HG02642 (cell line): ENCODE measurements around the gene ZIC2.

Experiments used
- ATAC-seq: cut with Tn5 transposase; IDR thresholded peaks from one replicate; pipeline ENCODE4 v1.9.1; 2021; ENCODE audit warnings: mild to moderate bottlenecking; ENCODE audit not compliant: unreplicated experiment, poor library complexity

The ZIC2 gene

GRCh38 chr13:99973163-99973807 is 8.3 kb upstream of the ZIC2 start:
- no peak for ATAC-seq

- no peak for ATAC-seq
These were observed 7.8 kb upstream of the ZIC2 start for GRCh38 chr13:99973808-99974185.

- ATAC-seq, result no peak
These were observed 7.2 kb upstream of the ZIC2 start for GRCh38 chr13:99974296-99974938.

DNA sequence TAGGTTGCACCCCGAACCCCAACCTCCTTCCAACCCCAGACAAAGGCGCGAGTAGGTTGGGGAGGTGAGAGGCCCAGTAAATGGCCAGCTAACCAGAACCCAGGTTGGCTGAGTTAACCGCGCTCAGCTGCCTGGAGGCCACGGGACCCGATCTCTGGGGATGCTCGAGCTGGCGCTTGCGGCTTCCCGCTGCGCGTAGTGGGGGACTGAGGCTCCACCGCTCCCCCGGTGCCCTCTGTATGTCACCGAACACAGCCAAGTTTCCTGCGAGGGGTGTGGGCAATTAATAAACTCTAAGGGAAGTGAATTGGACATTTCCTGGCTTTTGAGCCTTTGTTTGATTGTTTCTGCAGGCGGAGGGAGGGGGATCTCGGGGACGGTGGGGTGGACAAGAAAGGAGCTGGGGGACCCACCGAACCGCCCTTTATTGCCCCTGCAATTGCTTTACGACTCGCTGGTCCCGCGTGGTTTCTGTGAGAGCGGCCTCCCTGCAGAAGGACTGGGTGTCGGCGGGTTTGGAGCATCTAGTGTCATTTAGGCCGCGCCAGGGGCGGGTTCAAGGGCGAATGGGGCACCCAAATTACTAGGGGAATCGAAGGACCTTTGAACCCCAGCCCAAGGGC is 6.5 kb upstream of the ZIC2 start:
- ATAC-seq, result no peak

DNA sequence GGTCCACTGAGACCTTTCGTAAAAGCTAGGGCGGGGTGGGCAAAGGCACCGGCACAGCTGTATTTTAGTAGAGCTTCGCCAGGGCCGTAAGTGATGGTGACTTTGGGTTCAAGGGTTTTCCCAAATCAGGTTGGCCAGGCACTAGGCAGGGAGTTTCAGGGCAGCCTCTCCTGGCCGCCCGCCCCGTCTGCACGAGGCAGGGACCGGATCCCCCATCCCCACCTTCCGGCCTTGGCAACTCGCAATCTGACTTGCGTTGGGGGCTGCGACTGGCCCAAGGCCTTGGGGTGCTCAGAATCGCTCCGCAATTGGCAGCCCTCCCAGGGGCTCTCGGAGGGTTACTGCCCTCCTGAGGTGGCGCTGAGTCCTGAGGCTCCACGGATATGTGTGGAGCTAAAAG is 6.0 kb upstream of the ZIC2 start:
- no peak for ATAC-seq

GRCh38 chr13:99976575-99976974 is 5.0 kb upstream of the ZIC2 start:
- ATAC-seq, result no peak

- no peak for ATAC-seq
These were observed 4.2 kb upstream of the ZIC2 start for GRCh38 chr13:99977334-99977911.

DNA sequence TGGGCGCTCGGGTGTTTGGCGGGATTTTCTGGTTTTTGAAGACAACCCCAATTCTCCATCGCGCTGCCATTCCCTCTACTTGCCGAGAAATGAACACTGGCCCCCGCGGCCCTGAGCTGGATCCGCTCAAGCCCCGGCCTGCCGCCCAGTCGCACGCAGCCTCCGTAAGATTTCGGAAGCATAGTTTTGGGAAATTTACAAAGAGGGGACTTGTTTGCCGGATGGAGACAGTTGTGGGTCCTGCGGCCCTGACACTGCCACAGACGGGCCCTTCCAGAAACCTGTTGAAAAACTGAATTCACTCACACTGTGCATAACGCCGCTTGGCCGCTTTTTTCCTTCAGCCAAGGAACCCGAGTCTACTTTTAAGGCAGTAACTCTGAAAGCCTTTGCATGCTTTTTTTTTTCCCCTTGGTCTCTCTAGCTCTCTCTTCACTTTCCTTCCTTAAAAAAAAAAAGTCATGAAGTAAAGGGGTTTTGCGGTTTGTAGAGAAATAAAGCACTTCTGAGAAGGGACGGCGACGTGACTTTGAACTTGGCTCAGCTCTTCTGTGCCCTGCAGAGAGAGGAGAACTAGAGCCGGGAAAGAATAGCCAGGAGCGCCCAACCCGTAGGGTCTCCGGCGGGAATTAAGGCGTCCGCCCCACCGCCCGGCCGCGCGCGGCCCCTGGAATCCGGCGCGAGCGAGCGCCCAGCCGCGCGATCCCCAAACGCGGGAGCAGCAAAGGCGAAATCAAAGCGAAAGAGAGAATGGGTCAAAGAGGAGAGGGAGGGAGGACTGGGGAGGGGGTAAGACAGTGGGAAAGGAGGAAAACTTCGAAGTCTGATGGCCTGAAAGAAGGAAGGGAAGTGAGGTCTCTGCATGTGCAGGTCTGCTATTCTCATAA is 3.4 kb upstream of the ZIC2 start:
- no peak for ATAC-seq

GRCh38 chr13:99978799-99979452 is 2.7 kb upstream of the ZIC2 start:
- no peak for ATAC-seq

DNA sequence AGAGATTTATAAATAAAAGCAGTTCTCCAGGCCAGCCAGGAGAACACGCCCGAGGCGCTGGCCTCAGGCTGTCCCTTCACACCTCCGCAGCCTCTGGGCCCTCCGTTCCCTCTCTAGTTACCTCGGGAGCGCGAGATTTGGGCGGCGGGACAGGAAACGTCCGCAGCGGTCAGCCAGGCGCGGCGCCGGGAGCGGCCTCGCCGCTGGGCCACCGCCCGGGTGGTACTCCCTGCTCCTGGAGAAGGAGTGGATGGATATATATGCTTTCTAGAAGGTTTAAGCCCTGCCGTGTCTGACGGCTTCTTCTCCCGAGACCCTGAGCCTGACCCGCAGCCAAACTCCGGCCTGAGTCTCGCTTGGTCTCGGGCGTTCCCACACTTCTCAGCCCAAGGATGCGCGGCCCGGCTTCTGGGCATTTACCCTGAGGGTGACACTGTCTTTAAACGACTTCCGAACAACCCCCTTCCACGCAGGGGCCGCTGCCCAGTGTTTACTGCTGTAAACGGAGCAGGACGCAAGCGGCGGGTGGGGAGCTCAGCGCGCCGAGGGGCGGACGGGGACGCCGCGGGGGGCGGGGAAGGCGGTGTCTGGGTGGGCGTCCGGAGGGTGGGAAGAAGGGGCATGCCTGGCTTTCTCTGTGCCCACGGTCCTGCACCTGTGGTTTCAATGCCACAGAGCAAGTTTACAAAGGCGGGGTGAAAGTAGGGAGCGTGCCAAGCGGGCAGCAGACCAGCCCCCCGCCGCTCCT is 2.0 kb upstream of the ZIC2 start:
- ATAC-seq, result no peak

DNA sequence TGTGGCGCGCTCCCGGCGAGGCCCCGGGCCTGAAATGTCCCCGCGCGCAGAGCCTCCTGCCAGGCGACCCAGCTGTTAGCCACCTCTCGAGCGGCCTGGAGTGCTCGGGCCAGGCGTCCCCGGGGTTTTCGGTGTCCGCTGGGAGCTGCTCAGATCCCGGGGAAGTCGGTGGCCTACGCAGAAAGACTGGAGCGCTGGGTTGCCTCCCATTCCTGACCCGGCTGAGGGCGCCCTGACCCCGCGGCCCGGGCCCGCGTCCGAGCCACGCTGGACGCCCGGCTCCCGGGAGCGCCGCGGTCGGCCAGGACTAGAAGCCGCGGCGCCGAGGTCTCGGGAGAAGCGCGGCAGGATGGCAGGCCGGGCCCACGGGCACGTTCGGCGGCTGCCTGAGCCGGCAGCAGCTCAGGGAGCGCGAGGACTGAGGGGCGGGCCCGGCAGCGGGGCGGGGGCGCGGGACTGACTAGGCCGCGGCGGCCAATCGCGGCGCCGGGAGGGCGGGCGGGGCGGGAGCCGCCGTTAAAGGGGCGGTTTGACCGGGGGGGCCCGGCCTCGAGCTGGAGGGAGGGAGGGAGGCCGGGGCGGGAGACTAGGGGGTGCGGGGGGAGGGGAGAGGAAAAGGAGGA is 1.3 kb upstream of the ZIC2 start:
- ATAC-seq, result peak; percentile 56

DNA sequence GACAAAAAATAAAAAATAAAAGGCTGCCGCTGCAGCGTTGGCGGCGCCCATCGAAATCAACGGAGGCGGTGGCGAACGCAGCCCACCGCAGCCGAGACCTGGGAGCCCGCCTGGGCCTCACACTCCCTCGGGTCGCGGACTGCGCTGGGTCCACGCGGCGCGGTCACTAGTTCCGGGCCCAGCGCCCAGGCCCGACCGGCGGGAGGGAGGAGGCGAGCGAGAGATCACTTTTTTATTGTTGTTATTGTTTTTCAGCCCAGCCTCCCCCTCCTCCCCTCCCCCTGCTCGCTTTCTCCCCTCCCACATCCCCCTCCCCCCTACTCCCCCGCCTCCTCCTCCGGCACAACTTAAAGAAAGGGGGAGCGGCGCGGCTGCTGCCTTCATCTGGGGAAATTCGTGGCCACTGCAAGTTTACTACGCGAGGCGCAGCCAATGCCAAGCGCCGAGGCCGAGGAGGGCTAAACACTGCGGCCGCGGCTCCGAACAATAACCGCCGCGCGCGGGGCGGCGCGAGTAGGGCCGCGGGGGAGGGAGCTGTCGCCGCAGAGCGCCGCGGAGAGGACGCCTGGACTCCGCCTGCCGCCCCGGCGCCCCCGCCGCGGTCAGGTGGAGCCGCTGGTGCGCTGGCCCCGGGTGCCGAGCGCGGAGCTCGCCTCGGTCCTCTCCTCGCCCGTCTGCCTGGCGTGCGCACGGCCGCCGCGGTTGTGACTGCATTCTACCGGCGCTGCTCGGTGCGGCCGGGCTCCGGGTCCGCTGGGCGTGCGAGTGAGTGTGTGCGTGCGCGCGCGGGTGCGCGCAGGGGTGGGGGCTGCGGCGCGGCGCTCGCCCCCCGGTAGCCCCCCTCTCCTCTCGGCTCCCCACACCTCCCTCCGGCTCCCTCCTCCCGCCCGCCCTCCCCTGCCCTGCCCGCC is 505 bp upstream of the ZIC2 start:
- ATAC-seq, result no peak

GRCh38 chr13:99982036-99982730 is 599 bp downstream of the ZIC2 start:
- ATAC-seq, result no peak

DNA sequence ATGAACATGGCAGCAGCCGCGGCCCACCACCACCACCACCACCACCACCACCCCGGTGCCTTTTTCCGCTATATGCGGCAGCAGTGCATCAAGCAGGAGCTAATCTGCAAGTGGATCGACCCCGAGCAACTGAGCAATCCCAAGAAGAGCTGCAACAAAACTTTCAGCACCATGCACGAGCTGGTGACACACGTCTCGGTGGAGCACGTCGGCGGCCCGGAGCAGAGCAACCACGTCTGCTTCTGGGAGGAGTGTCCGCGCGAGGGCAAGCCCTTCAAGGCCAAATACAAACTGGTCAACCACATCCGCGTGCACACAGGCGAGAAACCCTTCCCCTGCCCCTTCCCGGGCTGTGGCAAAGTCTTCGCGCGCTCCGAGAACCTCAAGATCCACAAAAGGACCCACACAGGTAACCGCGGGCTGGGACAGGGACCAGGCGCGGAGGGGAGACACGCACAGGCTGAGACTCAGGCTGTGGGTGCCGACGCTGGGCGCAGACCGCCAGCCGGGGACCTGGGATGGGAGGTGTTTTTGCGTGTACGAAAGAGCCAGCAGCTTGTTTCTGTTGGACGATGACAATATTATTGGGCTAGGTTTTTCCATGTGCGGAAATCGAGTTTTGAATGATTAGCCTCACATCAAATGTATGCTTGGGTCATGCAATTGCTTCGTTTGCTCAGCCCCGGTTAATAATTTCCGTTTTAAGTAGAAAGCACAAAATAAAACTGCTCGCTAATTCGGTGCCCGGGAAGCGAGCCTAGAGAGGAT is 1.3 kb downstream of the ZIC2 start:
- no peak for ATAC-seq

DNA sequence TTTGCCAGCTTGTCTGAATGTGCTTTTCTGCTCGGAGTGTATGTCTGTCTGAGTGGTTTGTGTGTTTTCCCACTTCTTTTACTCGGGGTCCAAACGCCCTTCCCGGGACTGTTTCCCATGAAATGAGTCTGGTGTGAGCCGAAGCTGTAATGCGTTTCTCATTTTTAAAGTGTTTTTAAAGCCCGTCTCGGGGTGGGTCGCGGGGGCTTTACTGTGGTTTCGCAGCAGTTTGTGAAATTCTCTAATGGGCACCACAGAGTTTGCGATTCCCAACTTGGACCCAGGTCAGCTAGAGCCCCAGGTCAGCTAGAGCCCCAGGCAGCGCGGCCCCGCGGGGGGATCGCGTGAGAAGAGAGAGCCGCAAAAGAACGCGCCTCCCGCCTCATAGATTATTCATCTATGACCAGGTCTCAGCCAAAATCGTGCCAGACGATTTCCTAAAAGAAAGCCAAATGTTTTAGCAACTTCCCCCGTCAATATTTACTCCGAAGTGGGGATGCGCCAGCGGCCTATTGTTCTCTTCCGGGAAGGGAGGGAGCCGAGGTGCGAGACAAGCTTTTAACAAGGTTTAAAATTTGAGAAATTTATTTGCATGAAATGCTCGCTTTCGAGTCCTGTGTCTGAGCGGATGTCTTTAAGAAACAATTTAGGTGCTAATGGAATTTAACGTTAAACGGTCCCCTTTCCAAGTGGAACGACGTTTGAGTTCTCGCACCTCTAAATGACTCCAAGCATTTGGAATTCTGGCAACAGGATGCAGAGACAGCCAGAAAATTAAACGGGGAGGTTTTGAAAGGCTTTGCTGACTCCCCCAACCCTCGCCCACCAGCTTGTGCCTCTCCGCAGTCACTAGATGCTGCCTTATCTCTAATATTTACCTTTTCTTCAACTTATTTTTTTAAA is 2.2 kb downstream of the ZIC2 start:
- ATAC-seq, result no peak
